Testis (tissue), 2 donors: ENCODE measurements around the gene ADGRD1.

Source experiments
- CTCF ChIP-seq, 3 experiments: fragments of 450-650 bp in 2 of 3; fragments of 200-600 bp in 1 of 3; sonication (generic) in 1 of 3; IDR thresholded peaks; one replicate each; pipeline ENCODE4 v1.5.1; 2016 to 2019; ENCODE audit warnings: antibody characterized with exemption in 3 of 3, mild to moderate bottlenecking in 2 of 3, moderate library complexity in 1 of 3
- POLR2A ChIP-seq: fragments of 450-650 bp; IDR thresholded peaks from one replicate; pipeline ENCODE4 v1.6.1; 2017; ENCODE audit warnings: antibody characterized with exemption, mild to moderate bottlenecking, moderate library complexity

- no peak for TF ChIP-seq CTCF (IDR thresholded peaks at IDR 0.05)
- no peak for TF ChIP-seq POLR2A
Measured at GRCh38 chr12:131092901-131093603, 139.3 kb downstream of the ADGRD1 start.
